Measurements from ENCODE around the gene PHLDB3.
A peak's percentile ranks its signal among the peaks of the same experiment; 100 is the strongest.

PHLDB3 gene

GRCh38 chr19:43496960-43497359 is 7.6 kb downstream of the PHLDB3 start:
- no peak for DNase-seq

- DNase-seq = no peak
Observed at GRCh38 chr19:43495082-43495481, 9.5 kb downstream of the PHLDB3 start.

GRCh38 chr19:43490759-43491158 is 13.8 kb downstream of the PHLDB3 start:
- DNase-seq = no peak

GRCh38 chr19:43489979-43490599 is 14.5 kb downstream of the PHLDB3 start:
- DNase-seq = no peak

- DNase-seq = no peak
Observed at GRCh38 chr19:43489310-43489709, 15.2 kb downstream of the PHLDB3 start.

GRCh38 chr19:43488179-43488578 is 16.4 kb downstream of the PHLDB3 start:
- no peak for DNase-seq

- DNase-seq = no peak
Observed at GRCh38 chr19:43486412-43486811, 18.1 kb downstream of the PHLDB3 start.

- DNase-seq = no peak
Observed at GRCh38 chr19:43485951-43486350, 18.6 kb downstream of the PHLDB3 start.

GRCh38 chr19:43483281-43483680 is 21.3 kb downstream of the PHLDB3 start:
- no peak for DNase-seq

- DNase-seq = no peak
Observed at GRCh38 chr19:43482193-43482592, 22.4 kb downstream of the PHLDB3 start.

- DNase-seq = no peak
Observed at GRCh38 chr19:43481701-43482100, 22.8 kb downstream of the PHLDB3 start.

- DNase-seq = no peak
Observed at GRCh38 chr19:43480574-43480973, 24.0 kb downstream of the PHLDB3 start.

GRCh38 chr19:43479961-43480561 is 24.5 kb downstream of the PHLDB3 start:
- no peak for DNase-seq

- DNase-seq = no peak
Observed at GRCh38 chr19:43479226-43479625, 25.3 kb downstream of the PHLDB3 start.

GRCh38 chr19:43478323-43478722 is 26.2 kb downstream of the PHLDB3 start:
- no peak for DNase-seq

- DNase-seq = no peak
Observed at GRCh38 chr19:43476606-43477005, 27.9 kb downstream of the PHLDB3 start.

- DNase-seq = peak; percentile 77 to 95 (median 90)
Observed at GRCh38 chr19:43474986-43475705, 29.4 kb downstream of the PHLDB3 start.

GRCh38 chr19:43474487-43474886 is 30.1 kb downstream of the PHLDB3 start:
- DNase-seq = no peak

GRCh38 chr19:43471091-43471490 is 33.5 kb downstream of the PHLDB3 start:
- no peak for DNase-seq

GRCh38 chr19:43470288-43470687 is 34.3 kb downstream of the PHLDB3 start:
- peak in 3 of 4 experiments; percentile 25 to 68 (median 52) for DNase-seq

- DNase-seq = no peak
Observed at GRCh38 chr19:43469160-43469480, 35.4 kb downstream of the PHLDB3 start.

GRCh38 chr19:43468354-43469159 is 36.0 kb downstream of the PHLDB3 start:
- DNase-seq = no peak

- DNase-seq = no peak
Observed at GRCh38 chr19:43467730-43468129, 36.8 kb downstream of the PHLDB3 start.

GRCh38 chr19:43467276-43467675 is 37.3 kb downstream of the PHLDB3 start:
- no peak for DNase-seq

Measured in activated naive CD4-positive, alpha-beta T cell (primary cell).